Astrocyte of the cerebellum (primary cell): ENCODE measurements around the gene RPS3.
"Not testable (repeated sequence)": the region's sequence is repeated elsewhere in the genome, so short reads cannot be mapped to it uniquely, and the experiment has no call there.

Experiments
- DNase-seq: peaks from one replicate; pipeline ENCODE4 v3.0.0-alpha.2; 2011; ENCODE audit warnings: low read depth
- H3K4me3 ChIP-seq: 2 replicates; pipeline ENCODE4 v1.5.1; 2011; ENCODE audit warnings: mild to moderate bottlenecking, low read depth, low read length, moderate library complexity
- in situ Hi-C: cut with HindIII; loops from 2 replicates; pipeline ENCODE4 v1.10.0; 2017; ENCODE audit warnings: low sequenced_read_pairs
- TF ChIP-seq, protein P1 (sequence below): IDR thresholded peaks from 2 replicates; pipeline ENCODE4 v1.5.1; 2012; ENCODE audit warnings: low read length, low read depth, moderate library complexity, mild to moderate bottlenecking; ENCODE audit errors: missing control alignments

RPS3 gene

DNA sequence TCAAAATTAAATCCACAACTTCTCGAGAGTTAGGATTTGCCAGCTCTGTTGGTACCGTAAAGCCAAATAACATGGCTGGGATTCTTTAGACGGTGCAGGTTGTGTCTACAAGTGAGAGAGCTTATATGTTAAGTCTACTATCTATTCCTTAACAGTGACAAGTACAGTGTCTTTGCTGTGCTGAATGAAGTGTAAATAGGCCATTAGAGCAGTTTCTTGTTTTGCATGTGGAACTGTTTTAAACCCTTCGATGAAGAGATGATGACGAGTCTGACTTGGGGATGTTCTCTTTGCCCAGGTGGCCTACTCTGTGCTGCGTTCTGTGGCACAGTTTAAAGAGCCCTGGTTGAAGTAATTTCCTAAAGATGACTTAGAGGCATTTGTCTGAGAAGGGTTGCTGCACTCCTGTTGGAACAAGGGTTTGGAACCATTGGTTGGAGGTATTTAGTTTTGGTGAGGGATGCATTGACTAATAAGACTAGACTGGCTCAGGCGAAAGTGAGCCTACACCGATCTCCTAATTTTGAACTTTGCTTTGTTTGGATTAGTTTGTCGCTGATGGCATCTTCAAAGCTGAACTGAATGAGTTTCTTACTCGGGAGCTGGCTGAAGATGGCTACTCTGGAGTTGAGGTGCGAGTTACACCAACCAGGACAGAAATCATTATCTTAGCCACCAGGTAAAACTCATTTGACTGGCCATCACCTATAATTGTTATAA is 988 bp downstream of the RPS3 start:
- in situ Hi-C loops: no loop called here
- peak overlapping the region; percentile 87 for H3K4me3 ChIP-seq
- TF ChIP-seq, protein P1, sequence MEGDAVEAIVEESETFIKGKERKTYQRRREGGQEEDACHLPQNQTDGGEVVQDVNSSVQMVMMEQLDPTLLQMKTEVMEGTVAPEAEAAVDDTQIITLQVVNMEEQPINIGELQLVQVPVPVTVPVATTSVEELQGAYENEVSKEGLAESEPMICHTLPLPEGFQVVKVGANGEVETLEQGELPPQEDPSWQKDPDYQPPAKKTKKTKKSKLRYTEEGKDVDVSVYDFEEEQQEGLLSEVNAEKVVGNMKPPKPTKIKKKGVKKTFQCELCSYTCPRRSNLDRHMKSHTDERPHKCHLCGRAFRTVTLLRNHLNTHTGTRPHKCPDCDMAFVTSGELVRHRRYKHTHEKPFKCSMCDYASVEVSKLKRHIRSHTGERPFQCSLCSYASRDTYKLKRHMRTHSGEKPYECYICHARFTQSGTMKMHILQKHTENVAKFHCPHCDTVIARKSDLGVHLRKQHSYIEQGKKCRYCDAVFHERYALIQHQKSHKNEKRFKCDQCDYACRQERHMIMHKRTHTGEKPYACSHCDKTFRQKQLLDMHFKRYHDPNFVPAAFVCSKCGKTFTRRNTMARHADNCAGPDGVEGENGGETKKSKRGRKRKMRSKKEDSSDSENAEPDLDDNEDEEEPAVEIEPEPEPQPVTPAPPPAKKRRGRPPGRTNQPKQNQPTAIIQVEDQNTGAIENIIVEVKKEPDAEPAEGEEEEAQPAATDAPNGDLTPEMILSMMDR: no peak
- no peak for DNase-seq

DNA sequence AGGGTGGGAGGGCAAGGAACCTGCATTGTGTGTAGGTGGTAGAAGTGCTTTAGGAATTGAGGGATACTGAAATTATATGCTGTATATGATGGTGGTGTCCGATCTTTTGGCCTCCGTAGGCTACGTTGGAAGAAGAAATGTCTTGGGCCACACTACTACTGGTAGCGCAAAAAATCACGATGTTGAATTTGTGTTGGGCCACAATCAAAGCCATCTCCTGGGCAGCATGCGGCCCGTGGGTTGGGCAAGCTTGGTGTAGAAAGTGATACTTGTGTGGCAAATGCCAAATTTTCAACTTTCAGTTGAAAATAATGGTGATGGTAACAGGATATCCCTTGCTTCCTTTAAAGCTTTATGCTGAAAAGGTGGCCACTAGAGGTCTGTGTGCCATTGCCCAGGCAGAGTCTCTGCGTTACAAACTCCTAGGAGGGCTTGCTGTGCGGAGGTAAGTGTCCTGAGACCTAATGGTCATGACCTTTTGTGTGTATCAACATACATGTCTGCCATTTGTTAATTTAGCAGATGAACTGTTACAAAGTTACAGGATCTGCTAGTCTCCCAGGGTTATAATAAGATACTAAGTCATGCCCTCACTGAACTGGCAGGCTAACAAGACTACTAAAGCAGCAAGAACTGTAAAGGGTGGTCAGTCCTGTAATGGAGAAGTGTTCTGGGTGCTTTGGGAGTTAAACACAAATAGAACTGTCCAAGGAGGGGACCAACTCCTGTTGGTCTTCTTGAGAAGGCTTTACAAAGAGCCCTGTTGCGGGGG is 2.9 kb downstream of the RPS3 start:
- in situ Hi-C loops: no loop called here
- TF ChIP-seq, protein P1: no peak

DNA sequence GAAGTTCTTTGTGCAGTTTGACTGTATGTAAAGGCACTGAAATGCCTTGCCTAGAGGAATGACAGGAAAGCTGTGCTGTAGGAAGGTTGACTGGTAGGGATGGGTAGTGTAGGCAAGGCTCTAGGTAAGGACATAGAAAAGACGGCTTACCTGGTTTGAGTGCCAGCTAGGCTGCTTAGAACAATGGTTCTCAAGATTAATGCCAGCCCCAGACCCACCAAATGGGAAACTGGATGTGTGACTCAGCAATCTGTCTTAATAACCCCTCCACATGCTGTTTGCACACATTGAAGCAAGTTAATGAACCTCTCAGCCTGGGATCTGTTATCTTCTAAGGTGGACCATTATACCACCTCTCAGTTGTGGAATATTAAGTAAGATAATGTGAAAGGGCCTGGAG is 3.7 kb downstream of the RPS3 start:
- no peak overlapping the region for H3K4me3 ChIP-seq
- no peak for DNase-seq
- TF ChIP-seq, protein P1: no peak
- in situ Hi-C loops: no loop called here

More for the DNA sequence above, 2.9 kb downstream of the RPS3 start:
- H3K4me3 ChIP-seq: peak overlapping the region; percentile 87
- DNase-seq: no peak

DNA sequence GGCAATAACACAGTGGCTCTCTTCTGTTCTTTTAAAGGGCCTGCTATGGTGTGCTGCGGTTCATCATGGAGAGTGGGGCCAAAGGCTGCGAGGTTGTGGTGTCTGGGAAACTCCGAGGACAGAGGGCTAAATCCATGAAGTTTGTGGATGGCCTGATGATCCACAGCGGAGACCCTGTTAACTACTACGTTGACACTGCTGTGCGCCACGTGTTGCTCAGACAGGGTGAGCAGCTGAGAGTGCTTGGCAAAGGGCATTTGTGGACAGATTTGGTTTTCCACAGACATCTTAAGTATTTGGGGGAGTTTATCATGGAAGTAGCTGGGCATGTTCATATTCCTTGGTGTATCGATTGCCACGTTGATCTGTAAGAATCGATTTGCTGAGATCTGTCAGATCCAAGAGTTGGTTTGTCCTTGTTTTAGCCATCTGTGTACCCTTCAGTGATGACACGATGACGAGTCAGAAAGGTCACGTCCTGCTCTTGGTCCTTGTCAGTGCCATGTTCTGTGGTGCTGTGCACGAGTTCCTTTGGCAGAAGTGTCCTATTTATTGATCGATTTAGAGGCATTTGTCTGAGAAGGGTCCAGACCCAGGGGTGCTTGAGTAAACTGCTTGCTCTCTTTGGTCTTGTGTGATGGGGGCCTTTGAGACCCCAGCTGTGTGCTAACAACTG is 4.8 kb downstream of the RPS3 start:
- in situ Hi-C loops: no loop called here
- H3K4me3 ChIP-seq: no peak overlapping the region
- no peak for DNase-seq

DNA sequence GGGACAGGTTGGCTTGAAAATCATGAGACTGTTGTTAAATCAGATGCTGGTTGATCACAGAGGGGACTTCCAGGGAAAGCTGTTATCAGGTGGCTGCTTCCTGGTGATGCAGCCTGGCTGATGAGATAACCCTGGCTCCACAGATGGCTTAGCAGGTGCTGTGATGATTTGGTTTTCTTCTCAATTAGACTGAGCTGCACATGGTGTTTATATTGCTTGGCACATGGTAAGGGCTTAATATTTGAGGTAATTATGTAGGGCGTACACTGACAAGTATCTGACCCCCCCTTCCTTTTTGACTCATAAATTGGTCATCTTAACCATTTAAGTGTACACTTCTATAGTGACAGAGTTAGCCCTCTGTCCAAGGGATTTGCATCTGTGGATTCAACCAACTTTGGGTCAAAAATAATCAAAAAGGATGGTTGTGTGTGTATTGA is 7.0 kb downstream of the RPS3 start:
- TF ChIP-seq, protein P1: no peak
- in situ Hi-C loops: no loop called here
- DNase-seq: no peak
- H3K4me3 ChIP-seq: no peak overlapping the region

More for the DNA sequence above, 4.8 kb downstream of the RPS3 start:
- TF ChIP-seq, protein P1: no peak

DNA sequence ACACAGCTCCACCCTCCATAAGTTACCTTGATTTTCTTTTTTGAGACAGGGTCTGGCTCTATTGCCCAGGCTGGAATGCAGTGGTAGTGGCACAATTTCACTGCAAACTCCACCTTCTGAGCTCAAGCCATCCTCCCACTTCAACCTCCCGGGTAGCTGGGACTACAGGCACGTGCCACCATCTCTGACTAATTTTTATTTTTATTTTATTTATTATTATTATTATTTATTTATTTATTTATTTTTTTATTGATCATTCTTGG is 9.6 kb downstream of the RPS3 start:
- no peak overlapping the region for H3K4me3 ChIP-seq
- DNase-seq: no peak
- TF ChIP-seq, protein P1: no peak
- in situ Hi-C loops: no loop called here

DNA sequence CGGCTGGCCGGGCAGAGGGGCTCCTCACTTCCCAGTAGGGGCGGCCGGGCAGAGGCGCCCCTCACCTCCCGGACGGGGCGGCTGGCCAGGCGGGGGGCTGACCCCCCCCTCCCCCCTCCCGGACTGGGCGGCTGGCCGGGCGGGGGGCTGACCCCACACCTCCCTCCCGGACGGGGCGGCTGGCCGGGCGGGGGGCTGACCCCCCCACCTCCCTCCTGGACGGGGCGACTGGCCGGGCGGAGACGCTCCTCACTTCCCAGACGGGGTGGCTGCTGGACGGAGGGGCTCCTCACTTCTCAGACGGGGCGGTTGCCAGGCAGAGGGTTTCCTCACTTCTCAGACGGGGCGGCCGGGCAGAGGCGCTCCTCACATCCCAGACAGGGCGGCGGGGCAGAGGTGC is 10.7 kb downstream of the RPS3 start:
- H3K4me3 ChIP-seq, in situ Hi-C loops, DNase-seq: not testable (repeated sequence)

DNA sequence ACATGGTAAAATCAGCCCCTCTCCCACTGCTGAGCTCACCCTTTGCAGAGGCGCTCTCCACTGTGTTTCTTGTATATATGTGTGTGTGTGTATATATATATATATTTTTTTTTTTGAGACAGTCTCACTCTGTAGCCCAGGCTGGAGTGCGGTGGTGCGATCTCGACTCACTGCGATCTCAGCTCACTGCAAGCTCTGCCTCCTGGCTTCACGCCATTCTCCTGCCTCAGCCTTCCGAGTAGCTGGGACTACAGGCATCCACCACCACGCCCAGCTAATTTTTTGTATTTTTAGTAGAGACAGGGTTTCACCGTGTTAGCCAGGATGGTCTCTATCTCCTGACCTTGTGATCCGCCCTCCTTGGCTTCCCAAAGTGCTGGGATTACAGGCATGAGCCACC is 13.8 kb downstream of the RPS3 start:
- DNase-seq, in situ Hi-C loops, H3K4me3 ChIP-seq: not testable (repeated sequence)
